Panc1 (cell line): ENCODE results near the gene GAMT. TPM values are rescaled to one million over a fixed set of nuclear protein-coding genes. Genes with fewer than 3 reads are reported as not detected.
"Not testable (repeated sequence)": the region's sequence is repeated elsewhere in the genome, so short reads cannot be mapped to it uniquely, and the experiment has no call there.

Source experiments
- ATAC-seq: fragments of 200-7000 bp; cut with Tn5 transposase; 2 replicates; pipeline ENCODE4 v1.9.1; 2020; ENCODE audit warnings: mild to moderate bottlenecking, moderate library complexity
- BruUV-seq: library from RNA; stranded (reverse); fragments of 400-500 nt; replicated peaks from 2 replicates; lab custom pipeline; 2021; lab: Mats Ljungman, UMichigan
- CTCF ChIA-PET: fragments of 300-600 bp; sonication (Branson Sonifier 250); formaldehyde crosslinking; loops from one replicate; lab custom pipeline; 2022; ENCODE audit warnings: antibody characterized with exemption; lab: Charles Lee
- POLR2A ChIA-PET: fragments of 300-600 bp; sonication (Branson Sonifier 250); formaldehyde crosslinking; loops from one replicate; lab custom pipeline; 2022; ENCODE audit warnings: antibody characterized with exemption; lab: Charles Lee
- DNase-seq: peaks from one replicate; pipeline ENCODE4 v3.0.0-alpha.2; 2010; ENCODE audit warnings: low read depth, low spot score
- H3K27ac ChIP-seq: 2 replicates; pipeline ENCODE4 v1.5.1; 2011; ENCODE audit warnings: mild to moderate bottlenecking, low read length, inconsistent platforms
- H3K27me3 ChIP-seq: fragments of 200-500 bp; sonication (Bioruptor generic); 2 replicates; pipeline ENCODE4 v1.6.0; 2014; ENCODE audit warnings: low read length, inconsistent platforms; ENCODE audit not compliant: control insufficient read depth, insufficient read depth
- H3K36me3 ChIP-seq: fragments of 200-500 bp; sonication (Bioruptor generic); 2 replicates; pipeline ENCODE4 v1.5.1; 2014; ENCODE audit warnings: inconsistent platforms, mild to moderate bottlenecking, low read length, moderate library complexity; ENCODE audit not compliant: control insufficient read depth, insufficient read depth
- H3K4me1 ChIP-seq: 2 replicates; pipeline ENCODE4 v1.5.1; 2011; ENCODE audit warnings: inconsistent platforms, mild to moderate bottlenecking, low read length, moderate library complexity; ENCODE audit not compliant: control insufficient read depth, insufficient read depth
- H3K4me3 ChIP-seq, 2 experiments: 2 replicates each; pipeline ENCODE4 v1.5.1; 2011 to 2012; ENCODE audit warnings: low read depth in 2 of 2, low read length in 2 of 2, mild to moderate bottlenecking in 2 of 2, inconsistent platforms in 1 of 2, moderate library complexity in 1 of 2
- H3K9me3 ChIP-seq: fragments of 200-500 bp; sonication (Bioruptor generic); 2 replicates; pipeline ENCODE4 v1.5.1; 2014; ENCODE audit warnings: low read depth, mild to moderate bottlenecking, inconsistent platforms, low read length, moderate library complexity; ENCODE audit not compliant: control insufficient read depth, insufficient read depth
- POLR2AphosphoS5 ChIP-seq: IDR thresholded peaks from 2 replicates; pipeline ENCODE4 v1.6.1; 2012; ENCODE audit warnings: mild to moderate bottlenecking, low read depth, low read length, moderate library complexity
- SIN3A ChIP-seq: IDR thresholded peaks from 2 replicates; pipeline ENCODE4 v1.6.1; 2012; ENCODE audit warnings: low read depth, mild to moderate bottlenecking, low read length, moderate library complexity, borderline replicate concordance; ENCODE audit not compliant: insufficient read depth
- TCF7L2 ChIP-seq: IDR thresholded peaks from 2 replicates; pipeline ENCODE4 v1.6.1; 2011; ENCODE audit warnings: mild to moderate bottlenecking, low read depth, low read length, inconsistent platforms
- in situ Hi-C: cut with HindIII; loops from 2 replicates; pipeline ENCODE4 v1.10.0; 2016; ENCODE audit warnings: low sequenced_read_pairs, low pct_unique_long_range_greater_than_20kb
- intact Hi-C: fragments of 100-400 bp; cut with micrococcal nuclease; formaldehyde crosslinking; loops from one replicate; pipeline ENCODE4 v1.10.0; 2022; ENCODE audit not compliant: unreplicated experiment
- total RNA-seq: library from RNA; stranded (reverse); gene quantifications from one replicate; pipeline ENCODE4 v1.2.1, GENCODE V29; 2021; ENCODE audit not compliant: unreplicated experiment
- TF ChIP-seq, protein P1 (sequence below), 2 experiments: IDR thresholded peaks; 2 replicates each; pipeline ENCODE4 v1.6.1; 2011 to 2012; ENCODE audit warnings: low read depth in 2 of 2, control low read depth in 1 of 2, low read length in 1 of 2, mild to moderate bottlenecking in 1 of 2, moderate library complexity in 1 of 2; ENCODE audit not compliant: insufficient read depth in 1 of 2
- TF ChIP-seq, protein P2 (sequence below): fragments of 450-650 bp; IDR thresholded peaks from 2 replicates; pipeline ENCODE4 v1.5.1; 2017; ENCODE audit warnings: mild to moderate bottlenecking

The GAMT gene
- total RNA-seq, 1 experiment from 2014 or later, result 21.2 TPM

DNA sequence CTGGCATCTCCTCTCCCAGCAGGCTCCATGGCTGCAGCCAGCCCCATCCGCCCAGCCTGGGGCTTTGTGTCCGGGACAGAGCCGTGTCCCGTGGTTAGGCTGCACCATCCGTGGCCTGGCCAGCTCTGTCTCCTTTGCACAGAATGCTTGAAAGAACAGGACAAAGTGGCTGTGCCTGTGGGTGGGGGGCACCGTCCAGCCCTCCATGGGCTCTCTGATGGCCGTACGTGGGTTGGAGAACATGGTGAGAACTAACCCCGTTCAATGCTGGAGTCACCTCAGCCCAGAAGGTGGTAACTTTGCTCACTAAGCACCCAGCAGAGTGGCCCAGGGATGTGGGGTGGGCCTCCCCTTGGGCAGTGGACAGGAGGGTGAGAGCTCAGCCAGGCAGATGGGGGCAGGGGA is 39.7 kb upstream of the GAMT start:
- no peaks in the 10 kb centered on the region for H3K27me3 ChIP-seq
- no peak for TF ChIP-seq SIN3A
- no peaks in the 10 kb centered on the region for H3K9me3 ChIP-seq
- peak overlapping the region; percentile 89 for H3K27ac ChIP-seq
- BruUV-seq, result no TSS peak
- peaks cover 6% of the 10 kb centered on the region for H3K36me3 ChIP-seq
- POLR2A ChIA-PET, result no interaction called here
- H3K4me3 ChIP-seq, result peak overlapping the region in 1 of 2 experiments; percentile 86; a peak in 2 of 4 replicates
- no peak for DNase-seq
- peaks cover 46% of the 10 kb centered on the region for H3K4me1 ChIP-seq
- CTCF ChIA-PET, result no interaction called here
- intact Hi-C loops, result no loop called here
- in situ Hi-C loops, result no loop called here
- ATAC-seq, result no peak

DNA sequence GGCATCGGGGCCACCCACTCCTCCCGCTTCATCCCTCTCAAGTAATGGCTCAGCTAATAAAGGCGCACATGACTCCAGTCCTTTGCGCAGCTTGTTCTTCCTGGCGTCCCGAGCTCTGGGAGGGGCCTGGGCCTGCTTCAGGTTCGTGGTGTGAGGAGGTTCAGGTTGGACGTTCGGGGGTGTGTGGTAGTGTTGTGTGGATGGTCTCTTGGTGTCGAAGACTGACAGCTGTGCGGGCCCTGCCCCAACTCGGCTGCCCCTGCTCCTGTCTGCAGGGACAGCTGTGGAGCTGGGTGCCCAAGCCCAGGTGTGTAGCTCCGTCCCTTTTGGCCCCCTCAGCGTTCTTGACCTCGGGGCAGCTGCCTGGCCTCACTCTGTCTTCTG is 39.1 kb upstream of the GAMT start:
- H3K4me1 ChIP-seq, result peaks cover 46% of the 10 kb centered on the region
- in situ Hi-C loops (no loop called here), intact Hi-C loops (no loop called here)
- ChIA-PET POLR2A (no interaction called here), CTCF (no interaction called here)
- H3K36me3 ChIP-seq, result peaks cover 6% of the 10 kb centered on the region
- no peak for DNase-seq
- TF ChIP-seq SIN3A, result no peak
- no peak; the same call in 1 of the 2 replicates for TF ChIP-seq POLR2AphosphoS5
- TF ChIP-seq, protein P1, sequence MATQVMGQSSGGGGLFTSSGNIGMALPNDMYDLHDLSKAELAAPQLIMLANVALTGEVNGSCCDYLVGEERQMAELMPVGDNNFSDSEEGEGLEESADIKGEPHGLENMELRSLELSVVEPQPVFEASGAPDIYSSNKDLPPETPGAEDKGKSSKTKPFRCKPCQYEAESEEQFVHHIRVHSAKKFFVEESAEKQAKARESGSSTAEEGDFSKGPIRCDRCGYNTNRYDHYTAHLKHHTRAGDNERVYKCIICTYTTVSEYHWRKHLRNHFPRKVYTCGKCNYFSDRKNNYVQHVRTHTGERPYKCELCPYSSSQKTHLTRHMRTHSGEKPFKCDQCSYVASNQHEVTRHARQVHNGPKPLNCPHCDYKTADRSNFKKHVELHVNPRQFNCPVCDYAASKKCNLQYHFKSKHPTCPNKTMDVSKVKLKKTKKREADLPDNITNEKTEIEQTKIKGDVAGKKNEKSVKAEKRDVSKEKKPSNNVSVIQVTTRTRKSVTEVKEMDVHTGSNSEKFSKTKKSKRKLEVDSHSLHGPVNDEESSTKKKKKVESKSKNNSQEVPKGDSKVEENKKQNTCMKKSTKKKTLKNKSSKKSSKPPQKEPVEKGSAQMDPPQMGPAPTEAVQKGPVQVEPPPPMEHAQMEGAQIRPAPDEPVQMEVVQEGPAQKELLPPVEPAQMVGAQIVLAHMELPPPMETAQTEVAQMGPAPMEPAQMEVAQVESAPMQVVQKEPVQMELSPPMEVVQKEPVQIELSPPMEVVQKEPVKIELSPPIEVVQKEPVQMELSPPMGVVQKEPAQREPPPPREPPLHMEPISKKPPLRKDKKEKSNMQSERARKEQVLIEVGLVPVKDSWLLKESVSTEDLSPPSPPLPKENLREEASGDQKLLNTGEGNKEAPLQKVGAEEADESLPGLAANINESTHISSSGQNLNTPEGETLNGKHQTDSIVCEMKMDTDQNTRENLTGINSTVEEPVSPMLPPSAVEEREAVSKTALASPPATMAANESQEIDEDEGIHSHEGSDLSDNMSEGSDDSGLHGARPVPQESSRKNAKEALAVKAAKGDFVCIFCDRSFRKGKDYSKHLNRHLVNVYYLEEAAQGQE (IDR thresholded peaks at IDR 0.05; ENCODE audit: insufficient read depth in 1 of 2, low read depth in 2 of 2, low read length in 1 of 2), result no peak
- TF ChIP-seq, protein P2, sequence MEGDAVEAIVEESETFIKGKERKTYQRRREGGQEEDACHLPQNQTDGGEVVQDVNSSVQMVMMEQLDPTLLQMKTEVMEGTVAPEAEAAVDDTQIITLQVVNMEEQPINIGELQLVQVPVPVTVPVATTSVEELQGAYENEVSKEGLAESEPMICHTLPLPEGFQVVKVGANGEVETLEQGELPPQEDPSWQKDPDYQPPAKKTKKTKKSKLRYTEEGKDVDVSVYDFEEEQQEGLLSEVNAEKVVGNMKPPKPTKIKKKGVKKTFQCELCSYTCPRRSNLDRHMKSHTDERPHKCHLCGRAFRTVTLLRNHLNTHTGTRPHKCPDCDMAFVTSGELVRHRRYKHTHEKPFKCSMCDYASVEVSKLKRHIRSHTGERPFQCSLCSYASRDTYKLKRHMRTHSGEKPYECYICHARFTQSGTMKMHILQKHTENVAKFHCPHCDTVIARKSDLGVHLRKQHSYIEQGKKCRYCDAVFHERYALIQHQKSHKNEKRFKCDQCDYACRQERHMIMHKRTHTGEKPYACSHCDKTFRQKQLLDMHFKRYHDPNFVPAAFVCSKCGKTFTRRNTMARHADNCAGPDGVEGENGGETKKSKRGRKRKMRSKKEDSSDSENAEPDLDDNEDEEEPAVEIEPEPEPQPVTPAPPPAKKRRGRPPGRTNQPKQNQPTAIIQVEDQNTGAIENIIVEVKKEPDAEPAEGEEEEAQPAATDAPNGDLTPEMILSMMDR, result no peak
- no peak for TF ChIP-seq TCF7L2
- no TSS peak for BruUV-seq
- H3K27ac ChIP-seq, result peak overlapping the region; percentile 89
- ATAC-seq, result no peak
- no peaks in the 10 kb centered on the region for H3K27me3 ChIP-seq
- no peaks in the 10 kb centered on the region for H3K9me3 ChIP-seq
- H3K4me3 ChIP-seq, result peak overlapping the region; percentile 73 to 86

DNA sequence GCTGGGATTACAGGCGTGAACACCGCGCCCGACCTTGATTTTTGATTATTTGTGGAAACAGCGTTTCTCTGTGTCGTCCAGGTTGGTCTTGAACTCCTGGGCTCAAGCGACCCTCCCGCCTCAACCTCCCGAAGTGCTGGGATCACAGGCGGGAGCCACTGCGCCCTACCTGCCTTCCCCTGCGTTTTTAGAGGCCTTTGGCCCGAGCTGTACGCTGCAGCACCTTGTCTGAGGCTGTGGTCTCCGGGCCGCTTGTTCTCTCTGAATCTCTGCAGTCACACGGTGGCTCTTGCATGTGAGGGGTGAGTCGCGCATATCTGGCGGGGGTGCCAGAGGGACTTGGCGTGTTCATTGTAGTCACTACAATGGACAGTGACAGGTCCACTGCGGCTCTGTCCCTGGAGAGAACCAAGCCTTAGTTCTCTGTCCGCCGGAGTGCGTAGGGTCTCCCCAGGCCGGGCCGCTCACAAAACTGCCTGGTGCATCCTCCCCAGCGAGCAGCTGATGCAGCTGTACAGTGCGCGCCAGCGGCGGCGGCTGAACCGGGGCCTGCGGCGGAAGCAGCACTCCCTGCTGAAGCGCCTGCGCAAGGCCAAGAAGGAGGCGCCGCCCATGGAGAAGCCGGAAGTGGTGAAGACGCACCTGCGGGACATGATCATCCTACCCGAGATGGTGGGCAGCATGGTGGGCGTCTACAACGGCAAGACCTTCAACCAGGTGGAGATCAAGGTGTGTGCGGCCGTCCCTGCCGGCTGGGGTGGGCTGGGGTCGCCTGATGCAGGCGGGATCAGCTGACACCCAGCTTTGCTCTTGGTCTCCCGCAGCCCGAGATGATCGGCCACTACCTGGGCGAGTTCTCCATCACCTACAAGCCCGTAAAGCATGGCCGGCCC is 38.4 kb upstream of the GAMT start:
- H3K9me3 ChIP-seq, ATAC-seq, POLR2A ChIA-PET, BruUV-seq, H3K27me3 ChIP-seq, CTCF ChIA-PET, H3K36me3 ChIP-seq, DNase-seq, intact Hi-C loops, in situ Hi-C loops: not testable (repeated sequence)
- H3K4me3 ChIP-seq, result peak overlapping the region; percentile 73 to 86
- peak overlapping the region; percentile 89 for H3K27ac ChIP-seq
- peaks cover 44% of the 10 kb centered on the region for H3K4me1 ChIP-seq
